Measurements from ENCODE around the gene MTPN. TPM values are rescaled to one million over a fixed set of nuclear protein-coding genes. Genes with fewer than 3 reads are reported as not detected.

MTPN gene
- total RNA-seq, 2 experiments from 2014 or later = 88.4 to 94.0 TPM

GRCh38 chr7:135938563-135938962 lies 38.6 kb downstream of the MTPN start:
- no peaks in the 10 kb centered on the region for H3K9me3 Mint-ChIP-seq
- peaks cover 90% of the 10 kb centered on the region for H3K4me1 Mint-ChIP-seq (ENCODE audit: low read depth)
- H3K4me1 ChIP-seq (ENCODE audit: insufficient read depth, low read length) = peaks cover 14% of the 10 kb centered on the region
- no peak for ATAC-seq (ENCODE audit: poor library complexity)
- H3K27ac ChIP-seq (ENCODE audit: low read depth in 1 of 2, low read length in 2 of 2) = no peak overlapping the region
- TF ChIP-seq, protein P1, sequence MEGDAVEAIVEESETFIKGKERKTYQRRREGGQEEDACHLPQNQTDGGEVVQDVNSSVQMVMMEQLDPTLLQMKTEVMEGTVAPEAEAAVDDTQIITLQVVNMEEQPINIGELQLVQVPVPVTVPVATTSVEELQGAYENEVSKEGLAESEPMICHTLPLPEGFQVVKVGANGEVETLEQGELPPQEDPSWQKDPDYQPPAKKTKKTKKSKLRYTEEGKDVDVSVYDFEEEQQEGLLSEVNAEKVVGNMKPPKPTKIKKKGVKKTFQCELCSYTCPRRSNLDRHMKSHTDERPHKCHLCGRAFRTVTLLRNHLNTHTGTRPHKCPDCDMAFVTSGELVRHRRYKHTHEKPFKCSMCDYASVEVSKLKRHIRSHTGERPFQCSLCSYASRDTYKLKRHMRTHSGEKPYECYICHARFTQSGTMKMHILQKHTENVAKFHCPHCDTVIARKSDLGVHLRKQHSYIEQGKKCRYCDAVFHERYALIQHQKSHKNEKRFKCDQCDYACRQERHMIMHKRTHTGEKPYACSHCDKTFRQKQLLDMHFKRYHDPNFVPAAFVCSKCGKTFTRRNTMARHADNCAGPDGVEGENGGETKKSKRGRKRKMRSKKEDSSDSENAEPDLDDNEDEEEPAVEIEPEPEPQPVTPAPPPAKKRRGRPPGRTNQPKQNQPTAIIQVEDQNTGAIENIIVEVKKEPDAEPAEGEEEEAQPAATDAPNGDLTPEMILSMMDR (IDR thresholded peaks at IDR 0.05) = no peak
- peak overlapping the region; percentile 68 for H3K27ac Mint-ChIP-seq
- peaks cover 3% of the 10 kb centered on the region for H3K36me3 ChIP-seq (ENCODE audit: insufficient read depth, low read length)
- H3K4me3 ChIP-seq (ENCODE audit: low read length) = no peak overlapping the region
- H3K36me3 Mint-ChIP-seq (ENCODE audit: low read depth) = peaks cover 41% of the 10 kb centered on the region
- H3K4me3 Mint-ChIP-seq = no peak overlapping the region
- H3K27me3 Mint-ChIP-seq = no peaks in the 10 kb centered on the region
- DNase-seq = no peak
- no peaks in the 10 kb centered on the region for H3K27me3 ChIP-seq (ENCODE audit: control insufficient read depth in 1 of 2, insufficient read depth in 2 of 2, low read length in 2 of 2)
- POLR2A ChIA-PET = interaction anchor here (0.6 to 0.9 kb wide), 3 partner anchors 12 to 1531 kb away, joined by 3 to 4 read pairs (median 3); no protein-coding TSS in a partner anchor
- no peaks in the 10 kb centered on the region for H3K9me3 ChIP-seq (ENCODE audit: control insufficient read depth in 1 of 2, insufficient read depth in 1 of 2, low read length in 2 of 2)
- CTCF ChIA-PET = interaction anchor here (0.8 kb wide), 1 partner anchor 12 kb away, joined by 3 read pairs; no protein-coding TSS in a partner anchor
- intact Hi-C loops (cut with DNase I, micrococcal nuclease) = no loop called here

GRCh38 chr7:135938086-135938485 lies 39.1 kb downstream of the MTPN start:
- Histone ChIP-seq H3K27me3 (ENCODE audit: control insufficient read depth in 1 of 2, insufficient read depth in 2 of 2, low read length in 2 of 2) (no peaks in the 10 kb centered on the region), H3K4me1 (ENCODE audit: insufficient read depth, low read length) (peaks cover 15% of the 10 kb centered on the region), H3K36me3 (ENCODE audit: insufficient read depth, low read length) (peaks cover under 1% of the 10 kb centered on the region), H3K4me3 (ENCODE audit: low read length) (no peak overlapping the region), H3K27ac (ENCODE audit: low read depth in 1 of 2, low read length in 2 of 2) (no peak overlapping the region), H3K9me3 (ENCODE audit: control insufficient read depth in 1 of 2, insufficient read depth in 1 of 2, low read length in 2 of 2) (no peaks in the 10 kb centered on the region)
- Mint-ChIP-seq H3K27me3 (no peaks in the 10 kb centered on the region), H3K9me3 (no peaks in the 10 kb centered on the region), H3K4me1 (ENCODE audit: low read depth) (peaks cover 90% of the 10 kb centered on the region), H3K27ac (peak overlapping the region; percentile 68), H3K4me3 (no peak overlapping the region), H3K36me3 (ENCODE audit: low read depth) (peaks cover 36% of the 10 kb centered on the region)
- intact Hi-C loops (cut with DNase I, micrococcal nuclease) = no loop called here
- TF ChIP-seq, protein P1 (IDR thresholded peaks at IDR 0.05) = no peak
- CTCF ChIA-PET = interaction anchor here (0.8 to 1.2 kb wide), 2 partner anchors 12 to 13 kb away, joined by 3 to 4 read pairs; no protein-coding TSS in a partner anchor
- no peak for DNase-seq
- POLR2A ChIA-PET = interaction anchor here (0.9 kb wide), 2 partner anchors 12 to 28 kb away, joined by 3 read pairs; no protein-coding TSS in a partner anchor
- no peak for ATAC-seq (ENCODE audit: poor library complexity)

- no peaks in the 10 kb centered on the region for H3K9me3 Mint-ChIP-seq
- TF ChIP-seq, protein P1 (IDR thresholded peaks at IDR 0.05) = no peak
- intact Hi-C loops (cut with DNase I, micrococcal nuclease) = no loop called here
- peak overlapping the region; percentile 68 for H3K27ac Mint-ChIP-seq
- ChIA-PET CTCF (no interaction called here), POLR2A (interaction anchor here (0.6 kb wide), 1 partner anchor 11 kb away, joined by 3 read pairs; no protein-coding TSS in a partner anchor)
- H3K36me3 Mint-ChIP-seq (ENCODE audit: low read depth) = peaks cover 30% of the 10 kb centered on the region
- no peak for DNase-seq
- Histone ChIP-seq H3K4me3 (ENCODE audit: low read length) (no peak overlapping the region), H3K9me3 (ENCODE audit: control insufficient read depth in 1 of 2, insufficient read depth in 1 of 2, low read length in 2 of 2) (no peaks in the 10 kb centered on the region), H3K27me3 (ENCODE audit: control insufficient read depth in 1 of 2, insufficient read depth in 2 of 2, low read length in 2 of 2) (no peaks in the 10 kb centered on the region), H3K4me1 (ENCODE audit: insufficient read depth, low read length) (peaks cover 15% of the 10 kb centered on the region), H3K27ac (ENCODE audit: low read depth in 1 of 2, low read length in 2 of 2) (no peak overlapping the region), H3K36me3 (ENCODE audit: insufficient read depth, low read length) (no peaks in the 10 kb centered on the region)
- peaks cover 84% of the 10 kb centered on the region for H3K4me1 Mint-ChIP-seq (ENCODE audit: low read depth)
- H3K4me3 Mint-ChIP-seq = no peak overlapping the region
- H3K27me3 Mint-ChIP-seq = no peaks in the 10 kb centered on the region
- no peak for ATAC-seq (ENCODE audit: poor library complexity)
These were observed 40.5 kb downstream of the MTPN start for GRCh38 chr7:135936497-135937217.

All from CD4-positive, alpha-beta T cell (primary cell).